ENCODE data around the gene ECT2L.
"Not testable (repeated sequence)": the region's sequence is repeated elsewhere in the genome, so short reads cannot be mapped to it uniquely, and the experiment has no call there.

Gene ECT2L

GRCh38 chr6:138863321-138863720, 67.4 kb downstream of the ECT2L start:
- DNase-seq, result no peak

- no peak for DNase-seq
Observed at GRCh38 chr6:138864343-138864890, 68.5 kb downstream of the ECT2L start.

GRCh38 chr6:138865480-138866109, 69.7 kb downstream of the ECT2L start:
- DNase-seq, result peak; percentile 29

- DNase-seq, result no peak
Observed at GRCh38 chr6:138868181-138868580, 72.3 kb downstream of the ECT2L start.

GRCh38 chr6:138869398-138869797, 73.5 kb downstream of the ECT2L start:
- peak; percentile 83 for DNase-seq

GRCh38 chr6:138873191-138873590, 77.3 kb downstream of the ECT2L start:
- DNase-seq, result peak; percentile 35

GRCh38 chr6:138882369-138883017, 86.6 kb downstream of the ECT2L start:
- no peak for DNase-seq

GRCh38 chr6:138885156-138885819, 89.4 kb downstream of the ECT2L start:
- DNase-seq, result no peak

GRCh38 chr6:138891255-138891986, 95.5 kb downstream of the ECT2L start:
- no peak for DNase-seq

GRCh38 chr6:138896104-138896756, 100.3 kb downstream of the ECT2L start:
- no peak for DNase-seq

GRCh38 chr6:138897031-138897430, 101.1 kb downstream of the ECT2L start:
- DNase-seq, result no peak

GRCh38 chr6:138907167-138907566, 111.3 kb downstream of the ECT2L start:
- DNase-seq, result no peak

GRCh38 chr6:138909511-138909910, 113.6 kb downstream of the ECT2L start:
- peak; percentile 82 for DNase-seq

GRCh38 chr6:138909975-138910374, 114.1 kb downstream of the ECT2L start:
- peak; percentile 74 for DNase-seq

- no peak for DNase-seq
Observed at GRCh38 chr6:138912308-138912707, 116.4 kb downstream of the ECT2L start.

- no peak for DNase-seq
Observed at GRCh38 chr6:138914701-138915100, 118.8 kb downstream of the ECT2L start.

- DNase-seq, result peak; percentile 49
Observed at GRCh38 chr6:138920906-138921305, 125.0 kb downstream of the ECT2L start.

GRCh38 chr6:138923561-138923960, 127.7 kb downstream of the ECT2L start:
- DNase-seq, result peak; percentile 92

- no peak for DNase-seq
Observed at GRCh38 chr6:138925806-138926205, 129.9 kb downstream of the ECT2L start.

GRCh38 chr6:138926579-138926978, 130.7 kb downstream of the ECT2L start:
- no peak for DNase-seq

- no peak for DNase-seq
Observed at GRCh38 chr6:138931660-138932059, 135.8 kb downstream of the ECT2L start.

- not testable (repeated sequence) for DNase-seq
Observed at GRCh38 chr6:138936873-138937272, 141.0 kb downstream of the ECT2L start.

Measured in NCI-H69 (cell line).